ENCODE measurements around the gene SPRYD7.
"Not testable (repeated sequence)": the region's sequence is repeated elsewhere in the genome, so short reads cannot be mapped to it uniquely, and the experiment has no call there.

The SPRYD7 gene

DNA sequence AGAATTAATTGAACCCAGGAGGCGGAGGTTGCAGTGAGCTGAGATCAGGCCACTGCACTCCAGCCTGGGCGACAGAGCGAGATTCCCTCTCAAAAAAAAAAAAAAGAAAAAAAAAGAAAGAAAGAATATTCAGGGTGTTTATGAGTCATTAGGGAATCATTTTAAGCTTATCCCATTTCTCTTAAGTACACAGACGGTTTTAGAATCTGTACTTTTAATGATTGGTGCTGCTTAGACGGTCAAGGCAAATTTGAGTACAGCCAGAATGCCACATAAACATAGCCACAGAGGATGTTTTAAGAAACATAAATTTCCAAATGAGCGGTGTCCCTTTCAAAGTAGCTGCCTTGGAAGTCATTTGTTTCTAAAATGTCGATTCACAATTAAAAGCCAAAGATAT is 2.6 kb downstream of the SPRYD7 start:
- no peak for DNase-seq (ENCODE audit: low read depth in 2 of 2, low spot score in 1 of 2)

DNA sequence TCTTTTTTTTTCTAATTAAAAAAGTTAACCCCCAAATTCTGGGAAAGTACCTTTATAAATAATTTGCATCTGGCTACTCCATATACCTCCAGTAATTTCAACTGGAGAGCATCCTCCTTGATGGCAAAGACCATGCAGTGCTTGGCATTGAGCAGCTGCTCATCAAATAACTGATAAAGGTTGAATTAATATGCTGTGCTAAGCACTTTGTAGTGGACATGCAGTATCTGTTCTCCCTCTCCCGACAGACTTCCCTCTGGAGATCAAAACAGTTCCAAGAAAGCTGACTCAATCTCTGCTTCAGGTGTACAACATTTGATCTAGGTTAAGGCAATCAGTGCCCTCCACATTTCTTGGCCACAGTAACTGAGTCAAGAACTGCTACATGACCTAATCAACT is 3.3 kb downstream of the SPRYD7 start:
- DNase-seq (ENCODE audit: low read depth in 2 of 2, low spot score in 1 of 2) = no peak

- no peak for DNase-seq (ENCODE audit: low read depth in 2 of 2, low spot score in 1 of 2)
Observed at GRCh38 chr13:49932066-49932465, 4.1 kb downstream of the SPRYD7 start.

DNA sequence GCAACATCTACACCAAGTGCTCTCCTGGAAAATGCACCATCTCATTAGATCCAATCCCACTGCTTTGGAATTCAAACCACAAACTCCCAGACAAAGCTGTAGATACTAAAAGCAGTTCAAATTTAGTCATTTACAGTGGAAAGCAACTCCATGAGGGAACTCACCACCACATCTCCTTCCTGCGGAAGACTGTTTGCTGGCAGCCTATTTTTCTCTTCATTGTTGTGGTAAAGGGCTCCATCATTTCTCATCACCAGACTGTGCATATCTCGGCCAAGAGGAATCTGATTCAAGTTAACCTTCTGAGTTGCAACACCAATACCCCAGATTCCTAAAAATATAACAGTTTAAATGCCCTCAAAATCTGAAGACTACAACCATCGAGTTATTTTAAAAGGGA is 8.4 kb downstream of the SPRYD7 start:
- DNase-seq (ENCODE audit: low read depth in 2 of 2, low spot score in 1 of 2) = no peak

- DNase-seq (ENCODE audit: low read depth in 2 of 2, low spot score in 1 of 2) = no peak
Observed at GRCh38 chr13:49925881-49926418, 10.2 kb downstream of the SPRYD7 start.

- no peak for DNase-seq (ENCODE audit: low read depth in 2 of 2, low spot score in 1 of 2)
Observed at GRCh38 chr13:49922301-49922700, 13.8 kb downstream of the SPRYD7 start.

- DNase-seq (ENCODE audit: low read depth in 2 of 2, low spot score in 1 of 2) = not testable (repeated sequence)
Observed at GRCh38 chr13:49920969-49921368, 15.2 kb downstream of the SPRYD7 start.

GRCh38 chr13:49918106-49918505 is 18.0 kb downstream of the SPRYD7 start:
- not testable (repeated sequence) for DNase-seq (ENCODE audit: low read depth in 2 of 2, low spot score in 1 of 2)

- no peak for DNase-seq (ENCODE audit: low read depth in 2 of 2, low spot score in 1 of 2)
Observed at GRCh38 chr13:49914947-49915346, 21.2 kb downstream of the SPRYD7 start.

DNA sequence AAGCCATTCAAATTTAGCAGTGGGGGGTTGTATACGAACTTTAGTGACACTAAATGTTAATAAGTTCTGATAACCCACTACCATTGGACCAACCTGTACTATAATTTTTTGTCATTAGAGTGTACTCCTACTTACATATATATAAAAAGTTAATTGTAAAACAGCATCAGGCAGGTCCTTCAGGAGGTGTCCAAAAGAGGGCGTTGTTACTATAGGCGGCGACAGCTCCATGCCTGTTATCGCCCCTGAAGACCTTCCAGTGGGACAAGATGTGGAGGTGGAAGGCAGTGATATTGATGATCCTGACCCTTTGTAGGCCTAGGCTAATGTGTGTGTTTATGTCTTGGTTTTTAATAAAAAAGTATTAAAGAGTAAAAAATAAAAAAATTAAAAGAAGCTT is 27.5 kb downstream of the SPRYD7 start:
- DNase-seq (ENCODE audit: low read depth in 2 of 2, low spot score in 1 of 2) = no peak

DNA sequence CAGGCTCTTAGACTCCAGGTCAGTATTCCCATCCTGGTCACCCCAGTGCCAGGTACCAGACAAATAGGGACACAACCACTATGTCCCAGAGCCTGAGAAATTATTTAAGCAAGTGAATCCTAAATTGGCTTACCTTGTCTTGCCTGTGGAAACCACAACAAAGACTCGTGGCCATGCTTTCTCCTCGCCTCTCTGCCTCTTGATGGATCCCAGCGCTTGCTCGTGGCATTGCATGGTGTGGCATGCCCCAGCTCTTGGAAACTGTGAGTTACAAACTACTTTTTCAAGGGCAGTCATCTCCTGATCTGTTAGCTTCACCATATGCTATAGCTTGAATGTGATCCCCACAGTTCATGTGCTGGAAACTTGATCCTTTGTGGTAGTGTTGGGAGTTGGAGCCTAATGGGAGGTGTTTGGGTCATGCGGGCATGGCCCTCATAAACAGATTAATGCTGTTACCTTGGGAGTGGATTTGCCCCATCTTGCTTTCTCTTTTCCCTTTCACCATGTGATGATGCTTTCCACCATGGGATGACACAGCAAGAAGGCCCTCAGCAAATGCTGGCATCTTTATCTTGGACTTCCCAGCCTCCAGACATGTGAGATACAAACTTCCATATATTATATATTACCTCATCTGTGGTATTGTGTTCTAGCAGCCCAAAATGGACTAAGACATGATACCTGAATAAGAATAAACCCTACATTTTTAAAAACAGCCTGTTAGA is 31.2 kb downstream of the SPRYD7 start:
- no peak for DNase-seq (ENCODE audit: low read depth in 2 of 2, low spot score in 1 of 2)

DNA sequence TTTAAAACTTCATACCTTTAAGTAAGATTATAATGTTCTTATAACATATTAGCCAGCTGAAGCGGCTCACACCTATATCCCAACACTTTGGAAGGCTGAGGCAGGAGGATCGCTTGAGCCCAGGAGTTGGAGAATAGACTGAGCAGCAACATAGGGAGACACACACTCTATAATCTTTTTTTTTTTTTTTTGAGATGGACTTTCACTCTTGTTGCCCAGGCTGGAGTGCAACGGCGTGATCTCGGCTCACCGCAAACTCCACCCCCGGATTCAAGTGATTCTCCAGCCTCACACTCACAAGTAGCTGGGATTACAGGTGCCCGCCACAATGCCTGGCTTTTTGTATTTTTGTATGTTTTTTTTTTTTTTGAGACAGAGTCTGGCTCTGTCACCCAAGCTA is 37.3 kb downstream of the SPRYD7 start:
- no peak for DNase-seq (ENCODE audit: low read depth in 2 of 2, low spot score in 1 of 2)

GRCh38 chr13:49897713-49898112 is 38.4 kb downstream of the SPRYD7 start:
- no peak for DNase-seq (ENCODE audit: low read depth in 2 of 2, low spot score in 1 of 2)

- DNase-seq (ENCODE audit: low read depth in 2 of 2, low spot score in 1 of 2) = no peak
Observed at GRCh38 chr13:49895826-49896225, 40.3 kb downstream of the SPRYD7 start.

DNA sequence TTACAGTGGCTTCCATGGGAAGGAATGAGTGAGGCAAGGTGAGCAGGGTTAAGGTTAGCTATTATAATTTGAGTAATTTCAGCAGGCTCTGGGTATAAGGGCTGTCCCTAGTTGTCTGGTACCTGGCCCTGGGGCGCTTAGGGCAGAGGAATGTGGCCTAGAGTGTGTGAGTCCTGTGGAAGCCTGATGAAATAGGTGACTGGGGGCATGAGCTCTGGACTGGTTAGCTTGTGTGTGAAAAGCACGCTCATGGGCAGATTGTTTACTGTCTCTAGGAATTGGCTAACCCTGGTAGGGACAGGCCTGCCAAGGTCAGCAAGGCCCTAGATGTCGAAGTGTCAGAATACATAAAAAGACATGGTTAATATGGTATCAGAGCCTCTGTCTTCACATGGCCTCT is 42.5 kb downstream of the SPRYD7 start:
- DNase-seq (ENCODE audit: low read depth in 2 of 2, low spot score in 1 of 2) = no peak

DNA sequence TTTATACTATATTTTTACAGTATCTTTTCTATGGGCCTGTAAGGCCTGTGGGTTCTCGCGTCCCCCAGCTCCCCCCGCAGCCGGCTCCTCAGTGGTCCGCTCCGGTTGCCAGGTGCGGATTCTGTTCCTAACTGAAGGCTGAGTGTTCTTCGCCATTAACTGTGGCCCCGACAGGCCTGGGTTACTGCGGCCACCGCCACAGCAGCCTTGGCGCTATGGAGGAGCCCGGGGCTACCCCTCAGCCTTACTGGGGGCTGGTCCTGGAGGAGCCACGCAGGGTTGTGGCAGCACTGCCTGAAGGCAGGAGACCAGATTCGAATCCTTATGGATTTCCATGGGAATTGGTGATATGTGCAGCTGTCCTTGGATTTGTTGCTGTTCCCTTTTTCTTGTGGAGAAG is 45.8 kb downstream of the SPRYD7 start:
- no peak for DNase-seq (ENCODE audit: low read depth in 2 of 2, low spot score in 1 of 2)

- DNase-seq (ENCODE audit: low read depth in 2 of 2, low spot score in 1 of 2) = no peak
Observed at GRCh38 chr13:49878682-49879081, 57.5 kb downstream of the SPRYD7 start.

DNA sequence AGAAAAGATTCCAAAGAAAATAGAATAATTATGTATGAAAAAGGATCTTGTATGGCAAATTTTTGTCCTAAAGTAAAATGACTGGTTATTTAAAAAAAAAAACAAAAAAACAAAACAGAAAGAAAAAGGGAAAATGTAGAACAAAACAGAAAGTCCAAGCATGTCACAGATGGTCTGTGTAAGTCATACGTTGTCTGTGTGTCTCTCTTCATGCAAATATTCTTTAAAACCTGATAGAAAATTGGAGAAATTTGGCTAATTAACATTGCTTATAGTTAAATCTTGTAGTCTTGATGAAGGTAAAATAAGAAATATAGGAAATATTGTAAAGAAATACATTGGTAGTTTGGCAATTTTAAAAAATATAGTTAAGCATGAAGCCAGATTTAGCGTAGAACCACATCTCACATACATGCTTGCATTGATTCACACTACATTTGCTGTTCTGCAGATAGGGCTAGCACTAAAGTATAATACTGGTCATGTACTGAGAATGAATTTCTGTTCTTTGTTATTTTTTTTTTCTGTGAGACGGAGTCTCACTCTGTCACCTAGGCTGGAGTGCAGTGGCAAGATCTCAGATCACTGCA is 58.4 kb downstream of the SPRYD7 start:
- no peak for DNase-seq (ENCODE audit: low read depth in 2 of 2, low spot score in 1 of 2)

- DNase-seq (ENCODE audit: low read depth in 2 of 2, low spot score in 1 of 2) = no peak
Observed at GRCh38 chr13:49874430-49874829, 61.7 kb downstream of the SPRYD7 start.

DNA sequence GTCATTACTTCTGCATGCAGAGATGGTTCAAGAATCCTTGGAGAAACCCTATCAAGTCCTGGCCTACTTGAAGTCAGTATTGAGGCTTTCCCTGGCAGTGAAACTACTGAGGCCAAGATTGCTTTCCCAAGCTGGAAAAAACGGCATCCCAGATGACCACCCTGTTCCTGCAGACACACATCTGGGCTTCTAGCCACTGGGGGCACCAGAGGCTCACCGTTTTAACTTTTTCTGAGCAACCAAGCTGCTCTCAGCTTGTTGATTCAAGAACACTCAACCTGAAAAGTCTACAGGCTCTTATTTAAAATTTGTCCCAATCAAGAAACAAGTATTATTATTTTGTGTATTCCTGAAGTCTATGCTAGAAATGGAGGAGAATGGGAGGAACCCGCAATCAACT is 66.6 kb downstream of the SPRYD7 start:
- no peak for DNase-seq (ENCODE audit: low read depth in 2 of 2, low spot score in 1 of 2)

DNA sequence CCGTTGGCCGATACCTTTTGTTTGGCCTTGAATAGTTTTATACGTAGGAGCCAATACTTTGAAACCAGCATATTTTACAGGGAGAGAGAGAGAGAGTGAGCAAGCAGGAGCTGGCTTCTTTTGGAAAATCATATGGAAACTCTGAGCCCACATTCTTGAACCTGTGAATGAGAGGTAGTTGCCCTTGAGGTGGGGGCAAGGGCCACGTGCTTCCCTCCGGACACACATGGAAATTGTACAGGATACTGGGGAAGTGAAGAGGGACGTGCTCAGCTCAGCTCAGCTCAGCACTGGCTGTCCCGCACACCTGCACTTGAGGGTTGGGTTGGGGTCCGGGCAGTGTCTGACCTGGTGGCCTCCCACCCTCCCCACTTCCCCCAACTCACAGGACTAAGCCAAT is 68.3 kb downstream of the SPRYD7 start:
- DNase-seq (ENCODE audit: low read depth in 2 of 2, low spot score in 1 of 2) = no peak

DNA sequence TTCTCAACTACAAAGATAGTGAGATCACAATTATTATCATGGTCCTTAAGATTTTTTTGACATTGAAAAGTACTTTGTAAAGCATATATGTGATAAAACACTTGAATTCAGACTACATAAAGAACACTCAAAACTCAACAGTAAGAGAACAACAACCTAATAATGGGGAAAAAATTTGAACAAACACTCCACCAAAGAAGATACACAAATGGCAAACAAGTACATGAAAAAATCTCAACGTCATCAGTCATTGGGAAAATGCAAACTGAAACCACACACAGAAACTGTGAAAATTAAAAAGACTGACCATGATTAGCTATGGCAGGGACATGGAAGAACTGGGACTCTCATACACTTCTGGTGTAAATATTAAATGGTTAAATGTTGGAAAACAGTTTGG is 70.9 kb downstream of the SPRYD7 start:
- DNase-seq (ENCODE audit: low read depth in 2 of 2, low spot score in 1 of 2) = no peak

DNA sequence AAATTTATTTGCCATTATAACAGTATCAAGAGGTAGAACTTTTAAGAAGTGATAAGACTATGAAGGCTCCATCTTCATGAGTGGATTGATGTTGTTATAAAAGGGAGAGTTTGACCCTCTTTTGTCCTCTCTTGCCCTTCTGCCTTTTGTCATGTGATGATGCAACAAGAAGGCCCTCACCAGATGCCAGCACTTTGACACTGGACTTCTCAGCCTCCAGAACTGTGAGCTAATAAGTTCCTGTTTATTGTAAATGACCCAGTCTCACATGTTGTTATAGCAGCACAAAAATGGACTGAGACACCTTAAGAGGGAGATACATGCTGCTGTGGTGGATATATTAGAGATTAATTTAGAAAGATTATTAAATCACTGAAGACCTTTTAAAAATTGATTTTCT is 71.6 kb downstream of the SPRYD7 start:
- no peak for DNase-seq (ENCODE audit: low read depth in 2 of 2, low spot score in 1 of 2)
